ENCODE measurements around the gene FBXO34. TPM values are rescaled to one million over a fixed set of nuclear protein-coding genes. Genes with fewer than 3 reads are reported as not detected.
A peak's percentile ranks its signal among the peaks of the same experiment; 100 is the strongest.

Gene FBXO34
- total RNA-seq, 4 donors from 2014 or later, result 28.1 to 75.3 (median 43.1) TPM

GRCh38 chr14:55328317-55328716 is 57.1 kb downstream of the FBXO34 start:
- no peak for DNase-seq
- H3K4me3 ChIP-seq, result no peak overlapping the region
- TF ChIP-seq POLR2A (IDR thresholded peaks at IDR 0.05), result no peak
- TF ChIP-seq, protein P1, sequence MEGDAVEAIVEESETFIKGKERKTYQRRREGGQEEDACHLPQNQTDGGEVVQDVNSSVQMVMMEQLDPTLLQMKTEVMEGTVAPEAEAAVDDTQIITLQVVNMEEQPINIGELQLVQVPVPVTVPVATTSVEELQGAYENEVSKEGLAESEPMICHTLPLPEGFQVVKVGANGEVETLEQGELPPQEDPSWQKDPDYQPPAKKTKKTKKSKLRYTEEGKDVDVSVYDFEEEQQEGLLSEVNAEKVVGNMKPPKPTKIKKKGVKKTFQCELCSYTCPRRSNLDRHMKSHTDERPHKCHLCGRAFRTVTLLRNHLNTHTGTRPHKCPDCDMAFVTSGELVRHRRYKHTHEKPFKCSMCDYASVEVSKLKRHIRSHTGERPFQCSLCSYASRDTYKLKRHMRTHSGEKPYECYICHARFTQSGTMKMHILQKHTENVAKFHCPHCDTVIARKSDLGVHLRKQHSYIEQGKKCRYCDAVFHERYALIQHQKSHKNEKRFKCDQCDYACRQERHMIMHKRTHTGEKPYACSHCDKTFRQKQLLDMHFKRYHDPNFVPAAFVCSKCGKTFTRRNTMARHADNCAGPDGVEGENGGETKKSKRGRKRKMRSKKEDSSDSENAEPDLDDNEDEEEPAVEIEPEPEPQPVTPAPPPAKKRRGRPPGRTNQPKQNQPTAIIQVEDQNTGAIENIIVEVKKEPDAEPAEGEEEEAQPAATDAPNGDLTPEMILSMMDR (IDR thresholded peaks at IDR 0.05), result no peak
- no peaks in the 10 kb centered on the region for H3K9me3 ChIP-seq
- H3K27me3 ChIP-seq, result no peaks in the 10 kb centered on the region
- H3K27ac ChIP-seq, result no peak overlapping the region
- no peaks in the 10 kb centered on the region for H3K36me3 ChIP-seq
- H3K4me1 ChIP-seq, result peaks cover 0 to 13% (median 3%) of the 10 kb centered on the region in 4 donors

DNA sequence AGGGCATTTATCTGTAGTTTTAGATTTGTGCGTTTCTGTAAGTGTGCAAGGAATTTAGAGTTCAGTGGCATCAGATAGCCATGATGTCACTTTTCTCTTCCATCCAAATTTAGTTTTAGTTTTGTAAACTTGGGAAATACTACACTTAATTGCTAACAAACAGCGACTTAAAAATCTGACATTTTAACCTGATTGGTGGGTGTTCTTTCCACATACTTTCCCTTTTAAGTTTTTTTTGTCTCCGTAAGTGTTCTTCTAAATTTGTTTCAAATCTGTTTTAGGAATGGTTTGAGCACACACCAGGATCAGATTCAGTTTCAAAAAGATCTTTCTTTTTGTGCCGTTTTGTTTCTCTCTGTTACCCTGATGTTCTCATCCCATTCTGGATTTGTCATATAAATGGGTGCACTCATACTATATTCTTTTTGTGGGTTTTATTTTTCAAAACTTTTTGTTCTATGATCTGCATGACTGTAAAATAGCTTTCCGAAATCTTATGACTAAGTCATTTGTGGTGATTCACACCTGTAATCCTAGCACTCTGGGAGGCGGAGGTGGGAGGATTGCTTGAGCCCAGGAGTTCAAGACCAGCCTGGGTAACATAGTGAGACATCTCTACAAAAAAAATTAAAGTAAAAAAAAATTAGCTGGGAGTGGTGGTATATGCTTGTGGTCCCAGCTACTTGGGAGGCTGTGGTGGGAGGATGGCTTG is 58.9 kb downstream of the FBXO34 start:
- Histone ChIP-seq H3K27me3 (no peaks in the 10 kb centered on the region), H3K27ac (no peak overlapping the region), H3K4me1 (peaks cover 0 to 32% (median 7%) of the 10 kb centered on the region in 4 donors), H3K36me3 (no peaks in the 10 kb centered on the region), H3K9me3 (no peaks in the 10 kb centered on the region), H3K4me3 (no peak overlapping the region)
- no peak for TF ChIP-seq POLR2A (IDR thresholded peaks at IDR 0.05)
- TF ChIP-seq, protein P1 (IDR thresholded peaks at IDR 0.05), result no peak
- DNase-seq, result no peak

DNA sequence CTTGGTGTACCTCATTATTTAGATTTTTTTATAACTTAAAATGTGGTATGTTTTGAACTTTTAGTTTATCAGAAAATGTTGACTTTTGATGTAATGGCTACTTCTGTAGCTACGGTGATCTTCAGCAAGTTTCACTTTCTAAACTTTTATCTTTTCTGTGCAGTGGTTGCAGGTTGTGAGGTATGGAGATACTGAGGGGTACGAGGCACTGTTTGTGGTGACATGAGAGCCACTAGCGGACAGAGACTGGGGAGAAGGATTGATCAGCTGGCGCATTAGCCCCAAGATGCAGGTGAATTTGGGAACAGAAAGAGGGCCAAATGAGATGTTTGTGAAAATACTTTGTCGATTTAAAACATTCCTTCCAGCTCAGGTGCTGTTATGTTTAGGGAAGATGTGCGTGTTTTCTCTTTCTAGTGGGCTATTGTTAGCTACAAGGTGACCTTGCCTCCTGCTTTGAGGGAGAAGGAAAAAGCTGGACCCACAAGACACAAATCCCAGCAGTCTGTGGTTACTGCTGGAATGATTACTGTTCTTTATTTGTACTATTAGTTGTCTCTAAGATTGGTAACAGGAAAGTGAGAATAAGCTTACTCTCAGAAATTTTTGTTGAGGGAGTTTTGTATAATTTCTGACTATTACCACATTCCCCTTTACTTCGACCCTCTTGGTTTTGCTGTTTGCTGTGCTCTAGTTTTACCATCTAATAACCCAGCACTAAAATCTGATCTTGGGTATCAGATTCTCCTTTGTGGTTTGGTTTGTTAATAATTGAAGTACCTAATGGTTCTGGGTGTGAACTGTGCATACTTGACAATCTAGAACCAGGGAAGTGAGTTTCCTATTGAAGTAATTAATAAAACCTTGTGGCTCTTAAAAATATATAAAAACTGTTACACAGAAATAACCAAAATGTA is 61.7 kb downstream of the FBXO34 start:
- peak overlapping the region in 2 of 4 donors; percentile 11 to 21 for H3K4me3 ChIP-seq
- peaks cover 0 to 43% (median 10%) of the 10 kb centered on the region in 4 donors for H3K4me1 ChIP-seq
- no peak for DNase-seq
- TF ChIP-seq POLR2A (IDR thresholded peaks at IDR 0.05), result no peak
- H3K27me3 ChIP-seq, result no peaks in the 10 kb centered on the region
- H3K9me3 ChIP-seq, result no peaks in the 10 kb centered on the region
- H3K27ac ChIP-seq, result peak overlapping the region; percentile 61 to 81 (median 67)
- H3K36me3 ChIP-seq, result no peaks in the 10 kb centered on the region

DNA sequence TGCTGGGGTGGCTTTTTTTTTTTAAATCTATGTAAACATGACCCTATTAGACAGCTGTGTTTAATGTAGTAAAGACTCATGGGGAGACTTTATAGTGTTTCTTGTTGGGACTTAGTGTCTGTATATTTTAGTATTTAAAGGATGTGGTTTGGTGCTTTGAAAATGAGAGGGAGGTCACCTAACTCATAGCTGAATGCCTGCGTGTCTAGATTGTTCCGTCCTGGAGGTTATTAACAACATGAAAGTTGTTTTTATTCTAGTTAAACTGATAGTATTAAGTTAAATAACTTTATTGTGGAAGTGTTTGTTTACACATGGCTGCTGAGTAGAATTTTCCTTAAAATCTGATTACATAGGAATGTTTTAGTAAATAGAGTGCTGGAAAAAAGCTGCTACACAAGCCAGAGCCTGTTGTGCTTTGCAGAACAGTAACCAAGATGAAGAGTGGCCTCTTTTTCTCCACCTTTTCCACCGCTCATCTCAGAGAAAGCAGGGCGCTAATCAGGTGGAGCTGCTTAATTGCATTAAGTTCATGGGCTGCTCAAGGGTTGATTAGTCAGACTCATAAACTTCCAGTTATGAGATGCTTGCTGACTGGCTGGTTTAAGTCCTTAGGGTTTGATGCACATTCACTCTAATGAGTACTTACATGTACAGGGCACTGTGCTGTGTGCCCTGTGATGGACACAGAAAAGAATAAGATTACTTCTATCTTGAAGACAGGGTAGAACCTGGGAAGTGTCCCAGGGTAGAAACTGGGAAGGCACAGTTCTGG is 62.7 kb downstream of the FBXO34 start:
- Histone ChIP-seq H3K9me3 (no peaks in the 10 kb centered on the region), H3K27ac (peak overlapping the region; percentile 61 to 81 (median 67)), H3K36me3 (no peaks in the 10 kb centered on the region), H3K27me3 (no peaks in the 10 kb centered on the region), H3K4me3 (peak overlapping the region in 2 of 4 donors; percentile 1 to 2), H3K4me1 (peaks cover 0 to 43% (median 10%) of the 10 kb centered on the region in 4 donors)
- TF ChIP-seq, protein P1 (IDR thresholded peaks at IDR 0.05), result peak in 1 of 6 experiments; percentile 3
- TF ChIP-seq POLR2A (IDR thresholded peaks at IDR 0.05), result no peak
- DNase-seq, result peak in 1 of 3 donors; percentile 61

GRCh38 chr14:55336162-55336561 is 64.9 kb downstream of the FBXO34 start:
- Histone ChIP-seq H3K36me3 (no peaks in the 10 kb centered on the region), H3K27me3 (no peaks in the 10 kb centered on the region), H3K27ac (peak overlapping the region in 1 of 4 donors; percentile 42), H3K4me1 (peaks cover 0 to 43% (median 10%) of the 10 kb centered on the region in 4 donors), H3K4me3 (no peak overlapping the region), H3K9me3 (no peaks in the 10 kb centered on the region)
- peak in 1 of 3 donors; percentile 55 for DNase-seq
- TF ChIP-seq, protein P1 (IDR thresholded peaks at IDR 0.05), result no peak
- no peak for TF ChIP-seq POLR2A (IDR thresholded peaks at IDR 0.05)

Measured in Peyer's patch (tissue), 4 donors.